Stimulated activated CD4-positive, alpha-beta T cell treated with anti-CD3 and anti-CD28 coated beads, TNF-alpha, amount 100 ng/mL, for 1 hour (primary cell): ENCODE data around the gene HSDL2.
A peak's percentile ranks its signal among the peaks of the same experiment; 100 is the strongest.

Experiments used
- DNase-seq, 3 donors: peaks; one replicate each; pipeline ENCODE4 v3.0.0-alpha.2; 2020; ENCODE audit warnings: low read depth in 3 of 3, low spot score in 1 of 3

HSDL2 gene

DNA sequence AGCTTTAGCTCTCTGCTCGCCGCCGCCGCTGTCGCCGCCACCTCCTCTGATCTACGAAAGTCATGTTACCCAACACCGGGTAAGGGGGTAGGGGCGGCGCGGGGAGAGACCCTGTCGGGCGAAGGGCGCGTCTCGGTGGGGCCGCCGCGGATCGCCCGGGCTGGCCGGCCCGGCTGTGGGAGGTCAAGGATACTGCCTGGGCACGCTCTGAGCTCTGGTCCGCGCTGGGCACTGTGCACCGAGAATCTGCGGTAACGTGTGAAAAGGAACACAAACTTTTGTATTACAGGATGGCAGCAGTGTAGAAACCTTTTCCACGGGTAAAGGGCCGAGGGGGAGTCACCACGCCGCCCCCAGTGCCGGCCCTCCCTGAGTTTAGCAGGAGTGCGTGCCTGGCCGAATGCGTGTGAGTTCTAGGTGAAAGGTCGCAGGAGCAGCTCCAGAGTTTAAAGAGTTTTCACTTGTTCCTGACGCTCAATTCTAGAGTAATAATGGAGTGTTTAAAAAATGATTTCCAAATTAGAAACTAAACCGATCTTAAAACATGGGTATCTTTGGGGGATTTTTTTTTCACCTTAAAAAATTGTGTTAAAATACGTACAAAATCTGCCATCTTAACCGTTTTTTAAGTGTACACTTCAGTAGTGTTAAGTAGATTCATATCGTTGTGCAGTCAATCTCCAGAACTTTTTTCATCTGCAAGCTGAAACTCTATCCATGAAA is at the start of gene HSDL2:
Gene HSDL2, plus strand, starts transcription at position 7 of the 723 bp plus-strand sequence. Its CDS starts 56 bp downstream, at position 63.
- DNase-seq: no peak

DNA sequence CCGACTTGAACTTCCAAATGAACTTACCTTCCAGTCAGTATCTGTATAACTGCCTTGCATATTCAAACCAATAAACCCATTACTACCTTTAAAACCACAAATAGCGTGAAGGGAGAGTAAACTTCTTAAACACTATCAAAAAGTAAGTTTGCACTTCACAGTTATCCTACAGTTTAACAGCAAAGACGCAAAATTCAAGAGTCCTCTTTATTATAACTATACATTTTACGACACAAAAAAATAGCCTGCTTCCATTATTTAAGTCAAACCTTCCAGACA is 48.3 kb upstream of the HSDL2 start:
- DNase-seq: no peak

DNA sequence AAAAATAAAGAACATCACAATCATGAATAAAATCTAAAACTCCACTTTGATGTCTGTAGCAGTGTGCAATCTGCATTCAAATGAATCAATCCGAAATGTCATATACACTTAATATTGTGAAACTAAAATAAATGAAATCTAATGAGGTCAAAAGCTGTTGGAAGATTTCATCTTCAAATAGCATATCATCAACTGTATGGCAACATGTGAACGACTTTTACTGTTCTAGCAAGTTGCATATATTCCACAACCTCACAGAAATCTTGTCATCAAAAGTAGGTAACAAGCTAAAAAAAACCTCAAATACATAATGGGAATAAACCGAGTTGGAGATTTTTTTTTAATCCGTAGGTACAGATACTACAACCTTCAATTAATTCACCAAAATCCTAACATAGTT is 47.7 kb upstream of the HSDL2 start:
- DNase-seq: no peak

DNA sequence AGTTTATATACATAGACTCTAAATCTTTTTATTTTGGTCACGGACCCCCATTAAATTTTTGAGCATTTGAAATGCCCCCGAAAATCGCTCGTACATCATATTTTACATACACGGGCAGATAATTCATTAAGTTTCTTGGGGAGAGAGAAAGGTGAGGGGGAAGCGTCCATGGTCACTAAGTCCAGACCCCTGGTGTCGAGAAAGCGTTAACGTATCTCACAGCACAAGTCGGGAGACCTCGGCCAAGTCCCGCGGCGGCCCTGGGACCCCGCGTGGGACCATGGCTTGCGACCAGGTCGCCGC is 47.3 kb upstream of the HSDL2 start:
- no peak for DNase-seq

DNA sequence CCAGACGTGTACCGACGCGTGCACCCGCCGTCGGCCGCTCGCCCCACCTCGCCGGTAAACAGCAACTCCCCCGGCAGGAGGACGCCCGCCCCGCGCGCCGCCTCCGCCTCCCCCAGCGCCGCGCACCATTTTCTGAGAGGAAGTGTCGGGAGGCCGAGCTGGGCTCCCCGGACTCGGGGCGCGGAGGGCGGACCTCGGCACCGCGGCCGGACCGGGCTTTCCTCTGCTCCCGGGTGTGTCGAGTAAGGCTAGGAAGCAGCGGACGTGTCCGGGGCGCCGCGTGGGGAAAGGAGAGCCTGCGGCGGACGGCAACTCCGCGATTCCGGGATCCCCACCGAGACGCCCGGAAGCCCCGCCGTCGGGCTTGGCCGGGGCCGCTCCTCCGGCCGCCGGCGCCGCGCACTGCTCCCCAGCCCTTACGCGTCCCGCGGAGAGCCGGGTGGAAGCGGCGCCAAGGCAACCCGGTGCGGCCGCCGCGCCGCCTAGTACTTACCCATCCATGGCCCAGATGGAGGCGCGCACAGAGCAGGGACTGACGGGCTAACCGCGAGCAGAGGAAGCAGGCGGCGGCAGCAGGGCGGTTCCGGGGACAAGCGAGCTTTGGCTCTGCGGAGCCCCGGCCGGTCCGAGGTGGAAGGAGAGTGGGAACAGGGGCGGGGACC is 46.8 kb upstream of the HSDL2 start, which contains the start of gene PTBP3:
Gene PTBP3, minus strand, starts transcription at position 643 of the 662 bp plus-strand sequence. CDS start 35,754 bp downstream, outside the sequence.
- DNase-seq: peak; percentile 37 to 64 (median 56)

DNA sequence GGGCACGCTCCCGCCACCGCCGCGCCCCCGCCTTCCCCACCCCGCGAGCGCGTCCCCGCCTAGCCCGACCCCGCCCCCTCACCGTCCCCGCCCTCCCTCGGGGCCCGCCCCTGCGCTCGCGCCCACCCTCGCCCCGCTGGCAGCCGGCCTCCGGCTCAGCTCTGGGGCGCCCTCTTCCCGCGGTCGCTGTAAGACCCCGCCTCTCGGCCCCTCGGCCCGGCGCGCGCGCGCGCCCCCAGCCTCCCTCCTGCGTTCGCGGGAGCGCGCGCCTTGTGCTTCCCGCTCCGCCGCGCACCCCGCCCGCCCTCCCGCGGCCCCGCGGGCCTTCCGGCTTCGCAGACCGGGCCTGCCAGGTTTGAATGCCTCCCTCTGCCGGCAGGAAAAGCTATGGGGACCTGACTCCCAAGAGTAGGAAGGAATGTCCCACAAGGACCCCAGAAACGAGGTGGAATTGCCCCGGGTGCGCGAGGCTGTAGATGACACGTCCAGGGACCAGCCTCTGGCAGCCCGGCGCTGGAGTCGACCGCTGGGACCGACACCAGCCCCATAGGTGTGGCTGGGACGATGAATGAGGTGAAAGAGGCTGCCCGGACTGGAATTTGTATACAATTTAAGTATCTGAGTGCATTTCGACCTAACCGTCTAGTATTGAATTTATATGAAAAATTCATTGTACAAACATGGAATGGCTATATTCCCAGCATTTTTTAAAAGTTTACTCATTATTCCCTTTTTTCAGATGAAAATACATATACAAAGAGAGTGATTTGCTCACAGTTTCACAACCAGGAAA is 46.1 kb upstream of the HSDL2 start:
- DNase-seq: peak; percentile 83 to 93 (median 92)

DNA sequence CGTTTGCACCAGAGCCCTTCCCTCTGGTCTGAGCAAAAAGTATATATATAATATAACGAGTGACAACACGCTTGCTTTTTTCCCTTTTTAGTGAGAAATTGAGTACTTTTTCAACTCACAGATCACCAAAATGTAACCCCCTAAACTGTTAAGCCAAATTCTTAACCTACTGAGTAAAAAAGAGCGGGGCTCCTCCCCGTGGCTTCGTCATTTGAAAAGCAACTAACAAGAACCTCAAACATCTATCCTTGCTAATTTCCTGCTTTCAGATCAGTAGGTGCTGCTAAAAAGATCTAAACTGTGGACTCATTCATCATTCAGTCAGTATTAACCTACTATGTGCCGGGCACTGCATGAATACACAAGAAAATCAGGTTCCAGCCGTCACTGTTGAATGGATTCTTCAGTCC is 45.5 kb upstream of the HSDL2 start:
- DNase-seq: no peak

DNA sequence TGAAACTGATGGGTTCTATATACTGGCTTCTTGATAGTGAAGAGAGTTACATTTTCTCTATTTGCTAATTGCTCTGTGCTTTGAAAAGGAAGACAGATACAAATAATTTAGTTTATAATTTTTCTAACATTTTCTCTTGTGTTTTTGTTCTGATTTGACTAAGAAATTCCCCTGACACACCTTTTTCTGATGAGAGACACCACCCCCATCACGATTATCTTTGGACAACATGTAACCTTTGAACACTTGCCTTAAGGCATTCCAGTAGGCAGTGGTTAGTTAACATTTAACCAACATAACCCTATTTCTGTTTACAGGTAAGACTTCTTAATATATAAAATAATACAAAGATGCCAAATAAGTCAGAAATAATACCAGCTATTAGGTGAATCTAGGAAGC is 42.4 kb upstream of the HSDL2 start:
- DNase-seq: no peak

DNA sequence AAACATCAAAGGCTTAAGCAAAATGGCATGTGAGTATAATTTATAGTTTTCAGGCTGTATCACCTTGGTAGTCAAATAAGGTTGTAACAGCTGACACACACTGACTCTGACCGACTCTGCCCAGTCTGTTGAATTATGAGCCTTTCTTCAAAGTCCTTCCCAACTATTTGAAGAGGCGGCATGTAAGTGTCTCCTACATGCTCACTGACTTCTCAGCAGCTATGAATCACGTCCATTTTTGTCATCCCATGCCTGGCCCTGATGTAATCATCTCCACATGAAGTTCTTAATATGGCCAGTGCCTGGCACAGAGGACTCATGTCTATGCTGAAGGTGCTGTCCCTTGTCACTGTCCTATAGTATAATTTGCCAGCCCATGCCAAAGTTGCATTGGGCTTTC is 41.3 kb upstream of the HSDL2 start:
- DNase-seq: no peak

DNA sequence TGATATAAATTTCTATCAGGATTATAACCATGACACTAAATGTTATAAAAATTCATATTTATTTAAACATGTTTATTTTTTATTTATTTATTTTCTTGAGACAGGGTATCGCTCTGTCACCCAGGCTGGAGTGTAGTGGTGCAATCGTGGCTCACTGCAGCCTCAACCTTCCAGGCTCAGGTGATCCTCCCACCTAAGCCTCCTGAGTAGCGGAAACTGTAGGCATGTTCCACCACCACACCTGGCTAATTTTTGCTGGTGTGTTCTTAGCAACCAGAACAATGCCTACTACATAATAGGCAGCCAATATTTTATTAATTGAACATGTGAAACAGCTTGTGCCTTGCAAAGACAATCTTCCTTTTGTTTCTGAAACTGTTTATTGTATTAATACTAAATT is 40.0 kb upstream of the HSDL2 start:
- no peak for DNase-seq

DNA sequence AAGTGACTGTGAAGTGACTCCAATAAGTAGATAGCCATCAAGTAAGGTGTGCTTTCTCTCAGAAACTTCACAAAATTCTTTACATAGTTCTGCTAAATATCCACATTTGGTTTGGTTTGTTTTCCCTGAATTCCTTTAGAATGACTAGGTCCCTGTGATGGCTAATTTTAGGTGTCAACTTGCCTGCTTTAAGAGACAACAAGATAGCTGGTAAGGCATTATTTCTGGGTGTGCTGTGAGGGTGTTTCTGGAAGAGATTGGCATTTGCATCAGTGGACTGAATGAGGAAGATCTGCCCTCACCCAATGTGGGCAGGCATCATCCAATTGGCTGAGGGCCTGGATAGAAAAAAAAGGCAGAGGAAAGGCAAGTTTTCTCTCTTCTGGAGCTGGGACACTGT is 38.2 kb upstream of the HSDL2 start:
- no peak for DNase-seq

DNA sequence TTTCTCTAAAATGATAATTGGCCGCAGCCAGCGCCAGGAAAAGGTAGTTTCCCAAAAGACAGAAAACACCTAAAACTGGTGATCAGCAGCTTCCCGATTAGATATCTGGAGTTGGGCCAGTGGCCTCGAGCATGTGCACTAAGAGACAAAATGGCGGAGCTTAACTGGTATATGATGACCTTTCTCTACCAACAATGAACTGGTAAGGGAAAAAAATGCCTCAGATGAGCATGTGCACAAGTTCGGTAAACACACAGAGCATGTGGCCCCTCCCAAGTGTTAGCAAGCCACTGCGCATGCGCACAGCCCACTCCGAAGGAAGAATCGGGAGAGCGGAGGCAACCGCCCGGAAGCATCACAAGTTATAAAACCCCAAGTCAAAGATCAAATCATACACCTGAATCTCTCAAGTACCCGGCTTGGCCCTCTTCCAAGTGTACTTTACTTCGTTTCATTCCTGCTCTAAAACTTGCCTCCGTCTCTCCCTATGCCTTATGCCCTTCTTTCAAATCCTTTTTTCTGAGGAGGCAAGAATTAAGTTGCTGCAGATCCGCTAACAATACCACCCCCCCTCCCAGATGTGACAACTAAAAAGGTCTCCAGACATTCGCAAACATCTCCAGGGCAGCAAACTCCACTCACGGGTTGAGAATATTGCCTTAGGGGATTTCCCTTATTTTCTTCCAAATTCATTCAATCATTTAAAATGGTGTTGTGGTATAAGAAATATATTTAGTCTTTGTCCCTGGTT is 31.5 kb upstream of the HSDL2 start:
- DNase-seq: peak; percentile 34 to 53 (median 48)

DNA sequence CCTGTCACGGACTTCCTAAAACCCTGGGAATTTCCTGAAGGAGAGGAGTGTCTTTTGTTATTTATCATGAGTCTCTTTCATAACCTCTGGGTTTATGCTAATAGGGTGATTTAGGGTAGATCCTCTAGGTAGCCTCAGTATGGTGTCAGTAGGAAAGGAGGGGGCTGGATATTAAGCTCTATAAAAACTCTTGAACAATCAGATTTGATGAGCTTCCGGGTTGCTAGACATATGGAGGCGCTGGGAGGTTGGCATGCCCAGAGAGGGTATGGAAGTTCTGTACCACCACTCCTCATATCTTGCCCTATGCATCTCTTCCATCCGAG is 30.9 kb upstream of the HSDL2 start:
- DNase-seq: no peak

DNA sequence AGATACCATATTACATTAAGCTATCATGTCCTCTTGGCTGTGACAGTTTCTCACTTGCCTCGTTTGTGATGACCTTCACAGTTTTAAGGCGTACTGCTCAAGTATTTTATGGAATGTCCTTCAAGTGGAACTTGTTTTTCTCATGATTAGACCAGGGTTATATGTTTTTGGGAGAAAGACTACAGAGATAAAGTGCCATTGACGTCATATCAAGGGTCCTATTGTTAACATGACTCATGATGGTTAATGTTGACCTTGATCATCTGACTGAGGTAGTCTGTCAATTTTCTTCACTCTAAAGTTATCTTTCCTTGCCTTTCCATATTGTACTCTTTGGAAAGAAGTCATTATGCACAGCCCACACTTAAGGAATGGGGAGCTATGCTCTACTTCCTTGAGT is 28.7 kb upstream of the HSDL2 start:
- DNase-seq: no peak

DNA sequence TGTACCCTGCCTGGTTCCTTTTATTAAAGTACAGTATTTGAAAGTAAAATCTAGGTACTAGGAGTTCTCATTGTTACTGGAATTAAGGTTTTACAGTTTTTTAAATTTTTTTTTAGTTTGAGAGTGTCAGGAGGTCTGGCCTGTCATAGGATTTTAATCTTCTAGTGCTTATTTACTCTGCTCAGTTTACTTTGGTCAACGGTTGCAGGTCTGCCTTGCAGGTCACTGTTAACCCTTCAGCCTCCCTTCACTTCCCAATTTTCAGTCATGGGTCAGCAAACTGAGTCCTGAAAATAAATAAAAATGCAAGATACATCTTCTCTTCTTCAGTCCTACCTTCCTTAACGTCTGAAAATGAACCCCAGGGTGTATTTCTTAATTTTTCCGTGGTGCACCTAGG is 27.7 kb upstream of the HSDL2 start:
- no peak for DNase-seq

DNA sequence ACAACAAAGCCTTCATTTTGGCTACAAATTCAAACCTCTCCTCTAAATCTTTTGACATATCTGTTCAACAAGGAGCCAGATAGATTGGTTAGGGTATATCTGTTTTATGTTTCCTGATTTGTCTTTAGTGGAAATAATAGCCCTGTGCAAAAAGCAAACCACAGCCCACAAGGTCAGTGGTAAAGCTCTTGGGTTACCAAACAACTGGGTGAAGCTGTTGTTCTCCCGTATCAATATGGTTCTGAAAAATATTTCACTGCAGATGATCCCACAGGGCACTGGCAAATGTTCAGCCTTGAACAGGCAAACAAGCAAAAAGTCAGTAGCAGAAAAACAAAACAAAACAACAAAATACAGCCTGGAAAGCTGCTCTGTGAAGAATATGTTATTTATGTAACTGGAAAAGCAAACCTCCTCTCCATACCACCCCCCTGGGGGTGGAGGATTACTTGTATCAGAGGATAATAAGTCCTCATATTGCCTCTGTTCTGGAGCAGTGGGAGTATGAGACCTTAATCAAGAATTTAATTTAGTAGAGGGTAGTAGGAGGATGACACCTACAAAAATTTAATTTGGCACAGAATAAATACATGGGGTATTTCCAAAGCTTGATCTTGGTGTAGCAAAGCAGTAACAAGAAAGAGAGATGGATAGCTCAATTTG is 25.7 kb upstream of the HSDL2 start:
- no peak for DNase-seq

DNA sequence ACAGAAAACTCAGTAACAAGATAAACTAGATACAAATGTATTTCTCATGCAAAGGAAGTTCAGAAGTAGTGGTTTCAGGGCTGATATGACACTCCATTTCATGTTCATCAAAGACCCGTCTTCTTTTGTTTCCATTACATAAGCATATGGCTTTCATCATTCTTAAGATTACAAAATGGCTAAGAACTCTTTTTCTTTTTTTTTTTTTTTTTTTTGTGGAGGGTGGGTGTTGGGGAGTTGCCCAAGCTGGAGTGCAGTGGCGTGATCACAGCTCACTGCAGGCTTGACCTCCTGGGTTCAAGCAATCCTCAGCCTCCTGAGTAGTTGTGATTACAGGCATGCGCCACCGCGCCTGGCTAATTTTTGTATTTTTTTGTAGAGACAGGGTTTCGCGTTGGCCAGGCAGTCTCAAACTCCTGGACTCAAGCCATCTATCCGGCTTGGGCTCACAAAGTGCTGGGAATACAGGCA is 24.4 kb upstream of the HSDL2 start:
- DNase-seq: no peak

DNA sequence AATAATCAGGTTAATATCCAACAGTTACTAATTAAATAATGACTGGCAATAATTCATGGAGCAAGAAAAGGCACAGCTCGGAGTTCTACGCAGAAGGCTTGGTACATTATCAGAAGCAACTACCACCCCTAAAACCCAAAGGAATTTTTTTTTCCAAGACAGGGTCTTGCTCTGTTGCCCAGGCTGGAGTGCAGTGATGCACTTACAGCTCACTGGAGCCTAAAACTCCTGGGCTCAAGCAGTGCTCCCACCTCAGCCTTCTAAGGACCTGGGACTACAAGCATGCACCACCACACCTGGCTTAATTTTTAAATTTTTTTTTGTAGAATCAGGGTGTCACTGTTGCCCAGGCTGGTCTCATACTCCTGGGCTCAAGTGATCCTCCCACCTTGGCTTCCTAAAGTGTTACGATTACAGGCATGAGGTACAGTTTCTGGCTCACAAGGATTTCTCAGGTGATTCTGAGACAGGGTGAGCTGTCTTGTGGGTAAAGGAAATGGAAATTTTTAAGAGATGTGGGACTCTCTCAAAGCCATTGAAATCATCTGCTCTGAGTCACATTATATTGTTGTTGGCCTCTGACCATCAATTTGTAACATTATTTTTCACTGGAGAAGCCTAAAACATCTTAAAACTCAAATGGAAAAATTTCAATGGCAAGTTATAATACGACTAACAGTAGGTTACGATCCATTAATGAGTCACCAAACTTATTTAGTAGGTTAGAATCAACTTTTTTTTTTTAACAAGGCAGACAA is 19.7 kb upstream of the HSDL2 start:
- no peak for DNase-seq

DNA sequence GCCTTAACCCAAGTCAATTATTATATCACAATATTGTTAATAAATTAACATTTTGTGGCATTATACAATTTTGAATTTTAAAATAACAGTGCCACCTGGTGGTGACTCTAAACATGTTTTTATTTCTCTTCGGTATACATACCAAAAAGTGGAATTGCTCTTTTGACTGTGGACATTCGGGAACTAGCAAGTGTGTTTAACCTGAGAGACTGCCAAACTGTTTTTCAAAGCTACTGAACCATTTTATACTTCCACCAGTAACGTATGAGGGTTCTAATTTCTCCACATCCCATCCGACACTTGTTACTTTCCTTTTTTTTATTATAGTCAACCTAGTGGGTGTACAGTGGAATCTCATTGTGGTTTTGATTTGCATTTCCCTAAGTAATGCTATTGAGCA is 18.3 kb upstream of the HSDL2 start:
- no peak for DNase-seq

DNA sequence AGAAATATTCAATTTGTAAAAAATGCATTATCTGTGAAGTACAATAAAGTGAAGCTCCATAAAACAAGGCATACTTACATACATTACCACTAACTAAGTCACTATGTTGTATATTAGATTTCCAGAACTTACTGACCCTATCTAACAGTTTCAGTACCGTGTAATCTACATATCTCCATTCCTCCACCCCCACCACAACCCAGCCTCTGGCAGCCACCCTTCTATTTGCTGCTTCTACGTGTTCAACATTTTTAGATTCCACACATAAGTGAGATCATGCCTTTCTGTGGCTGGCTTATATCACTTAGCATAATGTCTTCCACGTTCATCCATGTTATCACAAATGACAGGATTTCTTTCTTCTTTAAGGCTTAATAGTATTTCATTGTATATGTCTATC is 15.1 kb upstream of the HSDL2 start:
- no peak for DNase-seq
